Stimulated activated CD4-positive, alpha-beta T cell treated with anti-CD3 and anti-CD28 coated beads, Interleukin-12 subunit alpha, Interleukin-12 subunit beta, amount 100 ng/mL, for 24 hours (primary cell): ENCODE results near the gene HOMER2.
"Not testable (repeated sequence)": the region's sequence is repeated elsewhere in the genome, so short reads cannot be mapped to it uniquely, and the experiment has no call there.

Source experiments
- DNase-seq, 2 experiments: peaks; one replicate each; pipeline ENCODE4 v3.0.0-alpha.2; 2020; ENCODE audit warnings: low read depth in 2 of 2

Gene HOMER2

GRCh38 chr15:82964890-82965289, 12.4 kb upstream of the HOMER2 start:
- DNase-seq = no peak

GRCh38 chr15:82963471-82964341, 11.2 kb upstream of the HOMER2 start:
- DNase-seq = no peak

- no peak for DNase-seq
Observed at GRCh38 chr15:82960766-82961165, 8.2 kb upstream of the HOMER2 start.

- DNase-seq = no peak
Observed at GRCh38 chr15:82959423-82959822, 6.9 kb upstream of the HOMER2 start.

- DNase-seq = no peak
Observed at GRCh38 chr15:82958638-82959037, 6.1 kb upstream of the HOMER2 start.

GRCh38 chr15:82951472-82952157, 905 bp downstream of the HOMER2 start:
- DNase-seq = no peak

GRCh38 chr15:82950746-82951370, 1.7 kb downstream of the HOMER2 start:
- no peak for DNase-seq

- DNase-seq = no peak
Observed at GRCh38 chr15:82950295-82950694, 2.2 kb downstream of the HOMER2 start.

GRCh38 chr15:82946155-82946701, 6.3 kb downstream of the HOMER2 start:
- DNase-seq = no peak

- no peak for DNase-seq
Observed at GRCh38 chr15:82945326-82945725, 7.2 kb downstream of the HOMER2 start.

GRCh38 chr15:82944821-82945220, 7.7 kb downstream of the HOMER2 start:
- no peak for DNase-seq

- no peak for DNase-seq
Observed at GRCh38 chr15:82944056-82944455, 8.5 kb downstream of the HOMER2 start.

- DNase-seq = no peak
Observed at GRCh38 chr15:82943176-82943575, 9.3 kb downstream of the HOMER2 start.

- no peak for DNase-seq
Observed at GRCh38 chr15:82942691-82943090, 9.8 kb downstream of the HOMER2 start.

GRCh38 chr15:82939678-82940077, 12.8 kb downstream of the HOMER2 start:
- not testable (repeated sequence) for DNase-seq

- no peak for DNase-seq
Observed at GRCh38 chr15:82937712-82938058, 14.8 kb downstream of the HOMER2 start.

- DNase-seq = no peak
Observed at GRCh38 chr15:82936966-82937711, 15.4 kb downstream of the HOMER2 start.

- no peak for DNase-seq
Observed at GRCh38 chr15:82935382-82935781, 17.1 kb downstream of the HOMER2 start.

- DNase-seq = no peak
Observed at GRCh38 chr15:82934100-82934880, 18.2 kb downstream of the HOMER2 start.

GRCh38 chr15:82933576-82933975, 18.9 kb downstream of the HOMER2 start:
- DNase-seq = no peak

GRCh38 chr15:82931221-82931620, 21.3 kb downstream of the HOMER2 start:
- no peak for DNase-seq
